HepG2 (cell line): ENCODE data around the gene FETUB. TPM values are rescaled to one million over a fixed set of nuclear protein-coding genes. Genes with fewer than 3 reads are reported as not detected.

Experiments used
- AGO1 ChIP-seq: fragments of 200-400 bp; formaldehyde crosslinking; IDR thresholded peaks from 2 replicates; pipeline ENCODE4 v1.6.1; 2017; ENCODE audit warnings: mild to moderate bottlenecking, low read depth, low read length, moderate library complexity; ENCODE audit not compliant: poor library complexity, severe bottlenecking
- FOXC1 ChIP-seq: sonication (generic); formaldehyde crosslinking; IDR thresholded peaks from 2 replicates; pipeline ENCODE4 v1.8.0; 2022; ENCODE audit warnings: mild to moderate bottlenecking, missing genetic modification reagents, borderline replicate concordance
- IRX3 ChIP-seq: sonication (generic); formaldehyde crosslinking; IDR thresholded peaks from 2 replicates; pipeline ENCODE4 v1.8.1; 2023; ENCODE audit warnings: mild to moderate bottlenecking, low read depth, missing genetic modification reagents, borderline replicate concordance
- NFATC3 ChIP-seq: sonication (generic); formaldehyde crosslinking; IDR thresholded peaks from 2 replicates; pipeline ENCODE4 v1.5.1; 2020; ENCODE audit warnings: mild to moderate bottlenecking, missing genetic modification reagents
- NFE2L1 ChIP-seq: sonication (generic); formaldehyde crosslinking; IDR thresholded peaks from 2 replicates; pipeline ENCODE4 v1.4.0; 2020; ENCODE audit warnings: missing genetic modification reagents, mild to moderate bottlenecking, borderline replicate concordance
- NFYC ChIP-seq: IDR thresholded peaks from 2 replicates; pipeline ENCODE4 v1.6.1; 2016; ENCODE audit warnings: missing genetic modification reagents, missing compliant biosample characterization
- RXRB ChIP-seq: IDR thresholded peaks from 2 replicates; pipeline ENCODE4 v1.6.1; 2016; ENCODE audit warnings: borderline replicate concordance, missing genetic modification reagents, missing compliant biosample characterization
- ZFX ChIP-seq: sonication (generic); formaldehyde crosslinking; IDR thresholded peaks from 2 replicates; pipeline ENCODE4 v1.4.0; 2020; ENCODE audit warnings: mild to moderate bottlenecking, low read depth, missing genetic modification reagents, moderate library complexity
- ZNF274 ChIP-seq: sonication (generic); formaldehyde crosslinking; IDR thresholded peaks from 2 replicates; pipeline ENCODE4 v1.5.1; 2020; ENCODE audit warnings: mild to moderate bottlenecking, missing genetic modification reagents
- ZNF670 ChIP-seq: sonication (generic); formaldehyde crosslinking; IDR thresholded peaks from 2 replicates; pipeline ENCODE4 v1.8.0; 2022; ENCODE audit warnings: mild to moderate bottlenecking, missing genetic modification reagents, borderline replicate concordance
- ZNF839 ChIP-seq: sonication (generic); formaldehyde crosslinking; IDR thresholded peaks from 2 replicates; pipeline ENCODE4 v1.4.0; 2020; ENCODE audit warnings: missing genetic modification reagents, mild to moderate bottlenecking, borderline replicate concordance
- polyA plus RNA-seq, 8 experiments: library from polyadenylated mRNA; depleted of rRNA in 3 of 8; stranded (reverse) in 7 of 8; unstranded in 1 of 8; fragments of >200 nt; fragmentation: Illumina TruSeq in 4 of 8; extraction: Trizol in 4 of 8; gene quantifications; 2 replicates each; pipeline versions ENCODE4 v1.2.1 to v1.2.3, GENCODE V29; 2011 to 2016; ENCODE audit warnings: low read depth in 4 of 8, missing spikeins in 1 of 8, mixed read lengths in 1 of 8; ENCODE audit not compliant: insufficient read depth in 1 of 8
- total RNA-seq, 5 experiments: library from RNA; depleted of rRNA; stranded (reverse); fragments of >200 nt; fragmentation: Illumina TruSeq; extraction: Trizol; gene quantifications; 2 replicates each; pipeline ENCODE4 v1.2.3, GENCODE V29; 2016; ENCODE audit warnings: low read depth in 1 of 5
- TF ChIP-seq, protein P1 (sequence below): sonication (generic); formaldehyde crosslinking; IDR thresholded peaks from 2 replicates; pipeline ENCODE4 v1.5.1; 2020; ENCODE audit warnings: missing genetic modification reagents, mild to moderate bottlenecking, borderline replicate concordance
- TF ChIP-seq, protein P2 (sequence below): sonication (generic); formaldehyde crosslinking; IDR thresholded peaks from 2 replicates; pipeline ENCODE4 v1.9.0; 2022; ENCODE audit warnings: missing genetic modification reagents, mild to moderate bottlenecking, borderline replicate concordance
- TF ChIP-seq, protein P3 (sequence below): sonication (generic); formaldehyde crosslinking; IDR thresholded peaks from 2 replicates; pipeline ENCODE4 v1.4.0; 2020; ENCODE audit warnings: missing genetic modification reagents
- TF ChIP-seq, protein P4 (sequence below): IDR thresholded peaks from 2 replicates; pipeline ENCODE4 v1.6.1; 2018; ENCODE audit warnings: missing genetic modification reagents
- TF ChIP-seq, protein P5 (sequence below): conservative IDR thresholded peaks from 2 replicates; pipeline ENCODE4 v1.6.1; 2018; ENCODE audit warnings: missing genetic modification reagents

Gene FETUB
- total and polyA plus RNA-seq, 2 of the 13 experiments (the other 11 are each of a cell fraction or from before 2014, with no cell fraction given): 2.1 to 4.4 TPM

DNA sequence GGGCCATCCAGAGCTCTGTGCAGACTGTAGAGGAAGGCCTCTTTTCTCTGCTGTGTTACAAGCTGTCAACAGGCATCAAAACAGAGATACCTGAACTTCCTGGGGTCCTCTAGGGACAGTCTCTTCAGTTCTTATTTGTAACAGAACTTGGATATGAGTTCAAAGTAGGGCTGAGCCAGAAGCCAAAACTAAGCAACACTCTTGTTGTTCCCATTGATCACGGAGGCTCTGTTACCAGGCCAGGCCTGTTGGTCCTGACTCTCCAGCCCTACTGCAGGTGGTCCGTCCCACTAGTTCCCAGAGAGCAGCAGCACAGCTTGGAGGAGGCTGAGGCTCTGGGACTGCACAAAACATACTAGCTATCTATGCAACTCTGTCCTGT is 40.4 kb upstream of the FETUB start (continued):
- TF ChIP-seq IRX3 (CRISPR knock-in tag) (0 out of 2 replicates have a peak, but pooled peaks have one; percentile 7), ZNF274 (CRISPR knock-in tag) (peak; percentile 66; the same call in 1 of the 2 replicates), FOXC1 (CRISPR knock-in tag) (no peak; the same call in 1 of the 2 replicates), ZNF670 (CRISPR knock-in tag) (no peak), NFATC3 (CRISPR knock-in tag) (0 out of 2 replicates have a peak, but pooled peaks have one; percentile 7), ZNF839 (CRISPR knock-in tag) (0 out of 2 replicates have a peak, but pooled peaks have one; percentile 36), RXRB (CRISPR knock-in tag) (peak; percentile 23; the same call in 1 of the 2 replicates), ZFX (peak; percentile 57), NFYC (CRISPR knock-in tag) (no peak), AGO1 (no peak), NFE2L1 (CRISPR knock-in tag) (no peak)
- TF ChIP-seq, protein P1, sequence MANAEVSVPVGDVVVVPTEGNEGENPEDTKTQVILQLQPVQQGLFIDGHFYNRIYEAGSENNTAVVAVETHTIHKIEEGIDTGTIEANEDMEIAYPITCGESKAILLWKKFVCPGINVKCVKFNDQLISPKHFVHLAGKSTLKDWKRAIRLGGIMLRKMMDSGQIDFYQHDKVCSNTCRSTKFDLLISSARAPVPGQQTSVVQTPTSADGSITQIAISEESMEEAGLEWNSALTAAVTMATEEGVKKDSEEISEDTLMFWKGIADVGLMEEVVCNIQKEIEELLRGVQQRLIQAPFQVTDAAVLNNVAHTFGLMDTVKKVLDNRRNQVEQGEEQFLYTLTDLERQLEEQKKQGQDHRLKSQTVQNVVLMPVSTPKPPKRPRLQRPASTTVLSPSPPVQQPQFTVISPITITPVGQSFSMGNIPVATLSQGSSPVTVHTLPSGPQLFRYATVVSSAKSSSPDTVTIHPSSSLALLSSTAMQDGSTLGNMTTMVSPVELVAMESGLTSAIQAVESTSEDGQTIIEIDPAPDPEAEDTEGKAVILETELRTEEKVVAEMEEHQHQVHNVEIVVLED: peak; percentile 23; the same call in 1 of the 2 replicates
- TF ChIP-seq, protein P2, sequence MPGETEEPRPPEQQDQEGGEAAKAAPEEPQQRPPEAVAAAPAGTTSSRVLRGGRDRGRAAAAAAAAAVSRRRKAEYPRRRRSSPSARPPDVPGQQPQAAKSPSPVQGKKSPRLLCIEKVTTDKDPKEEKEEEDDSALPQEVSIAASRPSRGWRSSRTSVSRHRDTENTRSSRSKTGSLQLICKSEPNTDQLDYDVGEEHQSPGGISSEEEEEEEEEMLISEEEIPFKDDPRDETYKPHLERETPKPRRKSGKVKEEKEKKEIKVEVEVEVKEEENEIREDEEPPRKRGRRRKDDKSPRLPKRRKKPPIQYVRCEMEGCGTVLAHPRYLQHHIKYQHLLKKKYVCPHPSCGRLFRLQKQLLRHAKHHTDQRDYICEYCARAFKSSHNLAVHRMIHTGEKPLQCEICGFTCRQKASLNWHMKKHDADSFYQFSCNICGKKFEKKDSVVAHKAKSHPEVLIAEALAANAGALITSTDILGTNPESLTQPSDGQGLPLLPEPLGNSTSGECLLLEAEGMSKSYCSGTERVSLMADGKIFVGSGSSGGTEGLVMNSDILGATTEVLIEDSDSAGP (CRISPR knock-in tag): peak; percentile 58; the same call in 1 of the 2 replicates
- TF ChIP-seq, protein P3, sequence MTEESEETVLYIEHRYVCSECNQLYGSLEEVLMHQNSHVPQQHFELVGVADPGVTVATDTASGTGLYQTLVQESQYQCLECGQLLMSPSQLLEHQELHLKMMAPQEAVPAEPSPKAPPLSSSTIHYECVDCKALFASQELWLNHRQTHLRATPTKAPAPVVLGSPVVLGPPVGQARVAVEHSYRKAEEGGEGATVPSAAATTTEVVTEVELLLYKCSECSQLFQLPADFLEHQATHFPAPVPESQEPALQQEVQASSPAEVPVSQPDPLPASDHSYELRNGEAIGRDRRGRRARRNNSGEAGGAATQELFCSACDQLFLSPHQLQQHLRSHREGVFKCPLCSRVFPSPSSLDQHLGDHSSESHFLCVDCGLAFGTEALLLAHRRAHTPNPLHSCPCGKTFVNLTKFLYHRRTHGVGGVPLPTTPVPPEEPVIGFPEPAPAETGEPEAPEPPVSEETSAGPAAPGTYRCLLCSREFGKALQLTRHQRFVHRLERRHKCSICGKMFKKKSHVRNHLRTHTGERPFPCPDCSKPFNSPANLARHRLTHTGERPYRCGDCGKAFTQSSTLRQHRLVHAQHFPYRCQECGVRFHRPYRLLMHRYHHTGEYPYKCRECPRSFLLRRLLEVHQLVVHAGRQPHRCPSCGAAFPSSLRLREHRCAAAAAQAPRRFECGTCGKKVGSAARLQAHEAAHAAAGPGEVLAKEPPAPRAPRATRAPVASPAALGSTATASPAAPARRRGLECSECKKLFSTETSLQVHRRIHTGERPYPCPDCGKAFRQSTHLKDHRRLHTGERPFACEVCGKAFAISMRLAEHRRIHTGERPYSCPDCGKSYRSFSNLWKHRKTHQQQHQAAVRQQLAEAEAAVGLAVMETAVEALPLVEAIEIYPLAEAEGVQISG: 0 out of 2 replicates have a peak, but pooled peaks have one; percentile 6
- TF ChIP-seq, protein P4, sequence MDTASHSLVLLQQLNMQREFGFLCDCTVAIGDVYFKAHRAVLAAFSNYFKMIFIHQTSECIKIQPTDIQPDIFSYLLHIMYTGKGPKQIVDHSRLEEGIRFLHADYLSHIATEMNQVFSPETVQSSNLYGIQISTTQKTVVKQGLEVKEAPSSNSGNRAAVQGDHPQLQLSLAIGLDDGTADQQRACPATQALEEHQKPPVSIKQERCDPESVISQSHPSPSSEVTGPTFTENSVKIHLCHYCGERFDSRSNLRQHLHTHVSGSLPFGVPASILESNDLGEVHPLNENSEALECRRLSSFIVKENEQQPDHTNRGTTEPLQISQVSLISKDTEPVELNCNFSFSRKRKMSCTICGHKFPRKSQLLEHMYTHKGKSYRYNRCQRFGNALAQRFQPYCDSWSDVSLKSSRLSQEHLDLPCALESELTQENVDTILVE (CRISPR knock-in tag): no peak
- TF ChIP-seq, protein P5, sequence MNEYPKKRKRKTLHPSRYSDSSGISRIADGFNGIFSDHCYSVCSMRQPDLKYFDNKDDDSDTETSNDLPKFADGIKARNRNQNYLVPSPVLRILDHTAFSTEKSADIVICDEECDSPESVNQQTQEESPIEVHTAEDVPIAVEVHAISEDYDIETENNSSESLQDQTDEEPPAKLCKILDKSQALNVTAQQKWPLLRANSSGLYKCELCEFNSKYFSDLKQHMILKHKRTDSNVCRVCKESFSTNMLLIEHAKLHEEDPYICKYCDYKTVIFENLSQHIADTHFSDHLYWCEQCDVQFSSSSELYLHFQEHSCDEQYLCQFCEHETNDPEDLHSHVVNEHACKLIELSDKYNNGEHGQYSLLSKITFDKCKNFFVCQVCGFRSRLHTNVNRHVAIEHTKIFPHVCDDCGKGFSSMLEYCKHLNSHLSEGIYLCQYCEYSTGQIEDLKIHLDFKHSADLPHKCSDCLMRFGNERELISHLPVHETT (CRISPR knock-in tag): no peak
